B cell (primary cell): ENCODE results near the gene PLEKHG3.

ENCODE experiments used
- CTCF ChIP-seq: fragments of 200-600 bp; IDR thresholded peaks from one replicate; pipeline ENCODE4 v1.8.0; 2022; ENCODE audit warnings: antibody characterized with exemption, mild to moderate bottlenecking
- EZH2 ChIP-seq: IDR thresholded peaks from 2 replicates; pipeline ENCODE4 v1.6.1; 2012; ENCODE audit warnings: borderline replicate concordance, low read depth, mild to moderate bottlenecking, moderate library complexity, low read length; ENCODE audit not compliant: insufficient read depth, poor library complexity, severe bottlenecking

GRCh38 chr14:64778104-64778754, 74.0 kb downstream of the PLEKHG3 start:
- TF ChIP-seq CTCF (no peak), EZH2 (no peak)
